MCF 10A (cell line): ENCODE data around the gene PIK3C2G. TPM values are rescaled to one million over a fixed set of nuclear protein-coding genes. Genes with fewer than 3 reads are reported as not detected.

ENCODE experiments used
- BruUV-seq: library from RNA; stranded (reverse); fragments of 400-500 nt; replicated peaks from 2 replicates; lab custom pipeline; 2021; lab: Mats Ljungman, UMichigan
- CTCF ChIA-PET: fragments of 300-600 bp; sonication (Branson Sonifier 250); formaldehyde crosslinking; extraction: SDS; loops from one replicate; lab custom pipeline; 2021; ENCODE audit warnings: antibody characterized with exemption, inconsistent platforms; lab: Yijun Ruan, JAX
- POLR2A ChIA-PET: fragments of 300-600, 350-650 bp; sonication (Branson Sonifier 250); formaldehyde crosslinking; extraction: SDS; loops from one replicate; lab custom pipeline; 2020; ENCODE audit warnings: antibody characterized with exemption, inconsistent platforms; lab: Yijun Ruan, JAX
- DNase-seq: peaks from one replicate; pipeline ENCODE4 v3.0.0-alpha.2; 2018; ENCODE audit not compliant: unreplicated experiment
- H3K27ac Mint-ChIP-seq: one replicate; pipeline ENCODE4 v1.8.0; 2022; ENCODE audit warnings: mild to moderate bottlenecking, low read depth, mixed read lengths; ENCODE audit not compliant: unreplicated experiment
- H3K27me3 Mint-ChIP-seq: one replicate; pipeline ENCODE4 v1.8.0; 2022; ENCODE audit warnings: mixed read lengths; ENCODE audit not compliant: insufficient read depth, unreplicated experiment
- H3K36me3 Mint-ChIP-seq: one replicate; pipeline ENCODE4 v1.8.0; 2022; ENCODE audit warnings: mild to moderate bottlenecking, moderate library complexity, mixed read lengths; ENCODE audit not compliant: insufficient read depth, unreplicated experiment
- H3K4me1 Mint-ChIP-seq: one replicate; pipeline ENCODE4 v1.8.0; 2022; ENCODE audit warnings: mixed read lengths; ENCODE audit not compliant: insufficient read depth, unreplicated experiment
- H3K4me3 Mint-ChIP-seq: one replicate; pipeline ENCODE4 v1.8.0; 2022; ENCODE audit warnings: mild to moderate bottlenecking, moderate library complexity, mixed read lengths; ENCODE audit not compliant: unreplicated experiment
- H3K9me3 Mint-ChIP-seq: one replicate; pipeline ENCODE4 v1.8.0; 2022; ENCODE audit warnings: mixed read lengths; ENCODE audit not compliant: unreplicated experiment
- CTCF ChIP-seq: fragments of 200-600 bp; IDR thresholded peaks from one replicate; pipeline ENCODE4 v1.8.0; 2022; ENCODE audit warnings: antibody characterized with exemption, mild to moderate bottlenecking; ENCODE audit not compliant: unreplicated experiment
- intact Hi-C: fragments of 100-400 bp; cut with micrococcal nuclease; formaldehyde crosslinking; loops from 2 replicates; pipeline ENCODE4 v1.14.1; 2022
- total RNA-seq: library from RNA; stranded (reverse); gene quantifications from 2 replicates; pipeline ENCODE4 v1.2.3, GENCODE V29; 2022

The PIK3C2G gene
- total RNA-seq, 1 experiment from 2014 or later: 10.6 TPM

GRCh38 chr12:18629916-18630315 lies 368.6 kb downstream of the PIK3C2G start:
- Mint-ChIP-seq H3K27ac (no peak overlapping the region), H3K27me3 (no peaks in the 10 kb centered on the region), H3K4me1 (no peaks in the 10 kb centered on the region), H3K9me3 (peaks cover 8% of the 10 kb centered on the region), H3K36me3 (peaks cover 6% of the 10 kb centered on the region), H3K4me3 (no peak overlapping the region)
- intact Hi-C loops: no loop called here
- BruUV-seq: no TSS peak
- TF ChIP-seq CTCF: no peak
- CTCF ChIA-PET: interaction anchor here (0.6 to 1.1 kb wide), 2 partner anchors 40 to 166 kb away, joined by 3 read pairs; no protein-coding TSS in a partner anchor
- DNase-seq: peak; percentile 14
- POLR2A ChIA-PET: no interaction called here

GRCh38 chr12:18631339-18631738 lies 370.0 kb downstream of the PIK3C2G start:
- Mint-ChIP-seq H3K27me3 (no peaks in the 10 kb centered on the region), H3K4me3 (no peak overlapping the region), H3K27ac (no peak overlapping the region), H3K9me3 (peaks cover 8% of the 10 kb centered on the region), H3K36me3 (peaks cover 6% of the 10 kb centered on the region), H3K4me1 (no peaks in the 10 kb centered on the region)
- TF ChIP-seq CTCF: no peak
- intact Hi-C loops: no loop called here
- ChIA-PET POLR2A (interaction anchor here (0.7 kb wide), 1 partner anchor 311 kb away, joined by 4 read pairs; no protein-coding TSS in a partner anchor), CTCF (interaction anchor here (0.6 to 0.7 kb wide), 2 partner anchors 57 to 796 kb away, joined by 3 to 4 read pairs; no protein-coding TSS in a partner anchor)
- no peak for DNase-seq
- no TSS peak for BruUV-seq

GRCh38 chr12:18632848-18633247 lies 371.5 kb downstream of the PIK3C2G start:
- no peaks in the 10 kb centered on the region for H3K27me3 Mint-ChIP-seq
- no peak overlapping the region for H3K4me3 Mint-ChIP-seq
- CTCF ChIA-PET: no interaction called here
- no peak for DNase-seq
- no peak overlapping the region for H3K27ac Mint-ChIP-seq
- POLR2A ChIA-PET: no interaction called here
- no peaks in the 10 kb centered on the region for H3K4me1 Mint-ChIP-seq
- no peak for TF ChIP-seq CTCF
- H3K9me3 Mint-ChIP-seq: no peaks in the 10 kb centered on the region
- intact Hi-C loops: no loop called here
- BruUV-seq: no TSS peak
- peaks cover 6% of the 10 kb centered on the region for H3K36me3 Mint-ChIP-seq

- H3K9me3 Mint-ChIP-seq: no peaks in the 10 kb centered on the region
- CTCF ChIA-PET: no interaction called here
- H3K27me3 Mint-ChIP-seq: no peaks in the 10 kb centered on the region
- H3K36me3 Mint-ChIP-seq: peaks cover under 1% of the 10 kb centered on the region
- no peak overlapping the region for H3K4me3 Mint-ChIP-seq
- intact Hi-C loops: no loop called here
- no peak for DNase-seq
- H3K27ac Mint-ChIP-seq: no peak overlapping the region
- no peaks in the 10 kb centered on the region for H3K4me1 Mint-ChIP-seq
- no peak for TF ChIP-seq CTCF
- POLR2A ChIA-PET: no interaction called here
- no TSS peak for BruUV-seq
These were observed 373.1 kb downstream of the PIK3C2G start for GRCh38 chr12:18634382-18634781.
